A172 (cell line): Measurements from ENCODE around the gene ANTKMT. TPM values are rescaled to one million over a fixed set of nuclear protein-coding genes. Genes with fewer than 3 reads are reported as not detected.
A peak's percentile ranks its signal among the peaks of the same experiment; 100 is the strongest.

Experiments used
- DNase-seq: peaks from one replicate; pipeline ENCODE4 v3.0.0-alpha.2; 2015; ENCODE audit warnings: low spot score
- total RNA-seq: library from RNA; depleted of rRNA; stranded (reverse); fragments of >200 nt; shearing (Covaris generic); gene quantifications from 2 replicates; pipeline ENCODE4 v1.2.3, GENCODE V29; 2014; rRNA removed

ANTKMT gene, protein sequence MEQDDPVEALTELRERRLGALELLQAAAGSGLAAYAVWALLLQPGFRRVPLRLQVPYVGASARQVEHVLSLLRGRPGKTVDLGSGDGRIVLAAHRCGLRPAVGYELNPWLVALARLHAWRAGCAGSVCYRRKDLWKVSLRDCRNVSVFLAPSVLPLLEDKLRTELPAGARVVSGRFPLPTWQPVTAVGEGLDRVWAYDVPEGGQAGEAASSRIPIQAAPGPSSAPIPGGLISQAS
- 83.8 and 94.2 TPM in 2 replicates for total RNA-seq

DNA sequence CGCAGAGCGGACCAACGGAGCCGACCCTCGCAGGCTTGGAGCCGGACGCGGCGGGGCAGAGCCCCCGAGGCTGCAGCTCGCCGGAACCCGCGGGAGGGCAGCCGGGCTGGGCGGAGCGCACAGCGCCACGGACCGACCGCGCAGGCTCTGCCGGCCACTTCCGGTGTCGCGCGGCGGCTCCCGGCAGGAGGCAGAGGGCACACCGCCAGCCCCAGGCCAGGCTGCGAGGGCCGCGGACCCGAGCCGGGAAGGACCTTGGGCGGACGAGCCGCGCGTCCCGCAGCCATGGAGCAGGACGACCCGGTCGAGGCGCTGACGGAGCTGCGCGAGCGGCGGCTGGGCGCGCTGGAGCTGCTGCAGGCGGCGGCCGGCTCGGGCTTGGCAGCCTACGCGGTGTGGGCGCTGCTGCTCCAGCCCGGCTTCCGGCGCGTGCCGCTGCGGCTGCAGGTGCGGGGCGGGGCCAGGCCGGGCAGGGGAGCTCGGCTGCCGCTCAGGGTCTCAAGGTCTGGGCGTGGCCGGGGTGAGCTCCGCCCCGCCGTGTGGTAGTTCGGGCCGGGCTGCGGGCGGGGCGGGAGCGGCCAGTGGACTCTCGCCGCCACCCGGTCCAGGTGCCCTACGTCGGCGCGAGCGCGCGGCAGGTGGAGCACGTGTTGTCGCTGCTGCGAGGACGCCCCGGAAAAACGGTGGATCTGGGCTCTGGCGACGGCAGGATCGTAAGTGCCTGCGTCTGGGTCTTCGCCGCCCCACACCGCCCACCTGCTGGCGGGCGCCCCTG lies at the start of gene ANTKMT:
Gene ANTKMT, plus strand, starts transcription at position 157 of the 775 bp plus-strand sequence. Its CDS starts 129 bp downstream, at position 286.
- peak; percentile 70 for DNase-seq

DNA sequence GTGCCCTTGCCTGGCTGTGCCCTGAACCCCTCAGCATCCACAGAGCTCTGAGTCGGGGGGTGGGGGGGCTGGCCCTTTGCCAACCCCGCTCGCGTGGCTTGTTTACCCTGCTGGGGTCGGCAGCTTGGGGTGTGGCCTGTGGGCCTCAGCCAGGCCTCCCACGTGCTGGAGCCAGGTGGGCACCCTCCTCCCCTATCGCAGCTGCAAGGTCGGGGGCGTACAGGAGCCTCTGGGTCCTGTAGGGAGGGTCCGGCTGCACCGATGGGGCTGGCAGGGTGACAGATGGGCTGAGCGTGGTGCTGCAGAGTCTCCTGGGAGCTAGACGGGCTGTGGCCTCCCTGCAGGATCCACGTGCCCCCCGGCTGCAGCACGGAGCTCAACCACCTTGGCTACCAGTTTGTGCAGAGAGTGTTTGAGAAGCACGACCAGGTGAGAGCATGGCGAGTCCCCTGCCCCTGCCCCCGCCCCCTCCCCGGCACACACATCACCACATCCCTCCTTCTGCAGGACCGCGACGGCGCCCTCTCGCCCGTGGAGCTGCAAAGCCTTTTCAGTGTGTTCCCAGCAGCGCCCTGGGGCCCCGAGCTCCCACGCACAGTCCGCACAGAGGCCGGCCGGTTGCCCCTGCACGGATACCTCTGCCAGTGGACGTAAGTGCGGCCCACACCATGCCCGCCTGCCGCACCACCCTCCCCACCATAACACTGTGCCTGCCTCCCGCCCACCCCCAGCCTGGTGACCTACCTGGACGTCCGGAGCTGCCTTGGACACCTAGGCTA lies 49.4 kb upstream of the ANTKMT start:
- DNase-seq: no peak

DNA sequence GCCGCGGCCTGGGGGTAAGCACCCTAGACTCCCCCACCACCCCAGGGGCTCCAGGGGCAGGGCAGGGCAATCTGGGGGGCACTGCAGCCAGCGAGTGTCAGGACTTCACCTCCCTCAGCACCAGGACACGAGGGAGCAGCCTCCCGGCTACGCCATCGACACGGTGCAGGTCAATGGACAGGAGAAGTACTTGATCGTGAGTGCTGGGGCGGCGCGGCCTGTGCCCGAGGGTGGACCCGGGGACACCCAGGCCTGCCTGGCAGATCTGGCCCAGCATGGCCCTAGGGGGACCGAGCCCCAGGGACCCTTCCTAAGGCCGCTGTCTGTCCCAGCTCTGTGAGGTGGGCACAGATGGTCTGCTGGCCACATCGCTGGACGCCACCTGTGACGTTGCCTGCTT lies 48.6 kb upstream of the ANTKMT start:
- no peak for DNase-seq

DNA sequence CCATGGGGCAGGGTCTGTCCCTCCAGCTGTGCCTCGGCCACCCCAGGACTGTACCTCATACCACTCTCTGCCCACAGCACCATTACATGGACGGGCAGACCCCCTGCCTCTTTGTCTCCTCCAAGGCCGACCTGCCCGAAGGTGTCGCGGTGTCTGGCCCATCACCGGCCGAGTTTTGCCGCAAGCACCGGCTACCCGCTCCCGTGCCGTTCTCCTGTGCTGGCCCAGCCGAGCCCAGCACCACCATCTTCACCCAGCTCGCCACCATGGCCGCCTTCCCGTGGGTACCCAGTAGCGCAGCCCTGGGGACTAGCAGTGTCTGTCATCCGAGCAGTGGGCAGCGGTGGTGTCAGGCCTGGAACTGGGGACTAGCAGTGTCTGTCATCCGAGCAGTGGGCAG lies 48.1 kb upstream of the ANTKMT start:
- no peak for DNase-seq

DNA sequence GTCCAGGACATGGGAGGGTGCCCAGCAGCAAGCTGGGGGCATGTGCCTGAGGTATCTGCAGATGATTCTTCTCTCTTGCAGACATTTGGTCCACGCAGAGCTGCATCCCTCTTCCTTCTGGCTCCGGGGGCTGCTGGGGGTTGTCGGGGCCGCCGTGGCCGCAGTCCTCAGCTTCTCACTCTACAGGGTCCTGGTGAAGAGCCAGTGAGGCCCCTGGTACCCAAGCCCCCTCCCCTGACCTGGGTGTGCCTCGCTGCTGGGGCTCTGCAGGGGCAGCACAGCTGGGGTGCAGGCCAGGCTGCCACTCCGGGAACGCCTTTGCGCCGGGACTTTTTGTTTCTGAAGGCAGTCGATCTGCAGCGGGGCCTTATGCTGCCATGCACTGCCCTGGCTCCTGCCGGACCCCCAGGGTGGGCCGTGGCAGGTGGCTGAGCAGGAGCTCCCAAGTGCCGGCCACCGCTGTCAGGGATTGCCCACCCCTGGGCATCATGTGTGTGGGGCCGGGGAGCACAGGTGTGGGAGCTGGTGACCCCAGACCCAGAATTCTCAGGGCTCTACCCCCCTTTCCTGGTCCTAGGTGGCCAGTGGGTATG lies 47.5 kb upstream of the ANTKMT start:
- no peak for DNase-seq

DNA sequence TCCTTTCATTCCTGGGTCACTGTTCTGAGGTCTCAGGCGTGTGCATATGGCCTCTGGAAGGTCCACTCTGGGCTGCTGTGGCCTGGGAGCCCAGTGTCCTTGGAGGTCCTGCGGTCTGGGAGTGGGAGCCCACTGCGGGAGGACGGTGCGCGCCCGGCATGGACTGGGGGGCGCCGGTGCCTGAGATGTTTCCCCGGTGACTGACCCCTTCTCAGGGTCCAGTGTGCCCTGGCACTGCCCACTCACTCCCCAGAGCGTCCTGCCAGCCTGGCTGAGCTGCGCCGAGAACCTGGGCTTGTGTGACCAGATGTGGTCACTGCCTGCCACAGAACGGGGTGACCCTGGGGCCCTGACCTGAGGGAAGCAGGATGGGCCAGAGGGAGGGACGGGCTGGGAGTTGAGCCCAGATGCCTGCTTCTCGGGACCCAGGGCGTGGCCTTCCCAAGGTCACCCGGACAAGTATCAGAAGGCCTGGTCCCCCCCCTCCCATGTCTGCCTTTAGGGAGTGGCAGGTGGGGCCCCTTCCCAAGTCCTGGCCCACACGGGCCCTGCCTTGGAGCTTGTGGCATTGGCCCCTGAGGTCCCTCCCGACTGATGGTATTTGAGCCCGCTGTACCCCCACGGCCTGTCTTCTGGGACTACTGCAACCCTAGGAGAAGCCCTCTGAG lies 46.6 kb upstream of the ANTKMT start:
- no peak for DNase-seq

DNA sequence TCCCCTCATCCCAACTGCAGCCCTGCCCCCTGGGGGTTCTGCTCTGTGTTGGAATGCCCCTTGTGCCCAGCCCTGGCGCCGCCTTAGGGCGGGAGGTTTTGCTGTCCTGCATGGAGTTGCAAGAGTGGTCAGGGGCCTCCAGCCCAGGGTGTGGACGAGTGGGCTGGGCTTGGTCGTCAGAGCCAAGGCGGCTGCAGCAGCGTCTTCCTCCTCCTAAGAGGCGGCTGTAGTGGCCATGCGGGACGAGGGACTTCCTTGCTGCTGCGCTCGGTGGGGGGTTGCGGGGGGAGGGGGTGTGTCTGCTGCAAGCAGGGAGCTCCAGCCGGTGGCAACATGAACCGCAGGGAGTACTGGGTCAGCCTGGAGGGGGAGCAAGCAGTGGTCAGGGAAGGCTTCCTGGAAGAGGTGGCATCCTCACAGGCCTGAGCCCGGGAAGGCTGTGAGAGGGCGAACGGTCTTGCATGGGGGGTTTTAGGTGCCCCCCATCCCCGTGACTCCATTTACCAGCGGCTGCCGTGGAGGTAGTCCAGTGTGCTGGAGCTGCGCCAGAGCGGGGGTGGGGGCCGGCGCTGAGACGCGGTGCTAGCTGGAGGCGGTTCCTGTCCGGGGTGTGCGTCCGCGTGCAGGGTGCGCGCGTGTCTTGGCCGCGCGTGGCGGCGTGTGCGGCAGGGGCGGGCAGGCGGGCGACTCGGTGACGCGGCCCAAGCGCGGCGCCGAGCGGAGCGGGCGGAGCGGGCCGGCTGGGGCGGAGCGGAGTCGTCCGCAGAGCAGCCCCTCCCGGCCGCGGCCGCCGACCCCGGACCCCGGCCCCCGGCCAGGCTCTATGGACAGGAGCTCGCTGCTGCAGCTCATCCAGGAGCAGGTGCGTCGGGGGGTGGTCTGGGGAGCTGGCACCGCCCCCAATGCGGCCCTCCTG lies 45.7 kb upstream of the ANTKMT start, which contains the start of gene RHBDL1:
Gene RHBDL1, plus strand, starts transcription at position 704 of the 916 bp plus-strand sequence. Its CDS starts 120 bp downstream, at position 824.
- no peak for DNase-seq

DNA sequence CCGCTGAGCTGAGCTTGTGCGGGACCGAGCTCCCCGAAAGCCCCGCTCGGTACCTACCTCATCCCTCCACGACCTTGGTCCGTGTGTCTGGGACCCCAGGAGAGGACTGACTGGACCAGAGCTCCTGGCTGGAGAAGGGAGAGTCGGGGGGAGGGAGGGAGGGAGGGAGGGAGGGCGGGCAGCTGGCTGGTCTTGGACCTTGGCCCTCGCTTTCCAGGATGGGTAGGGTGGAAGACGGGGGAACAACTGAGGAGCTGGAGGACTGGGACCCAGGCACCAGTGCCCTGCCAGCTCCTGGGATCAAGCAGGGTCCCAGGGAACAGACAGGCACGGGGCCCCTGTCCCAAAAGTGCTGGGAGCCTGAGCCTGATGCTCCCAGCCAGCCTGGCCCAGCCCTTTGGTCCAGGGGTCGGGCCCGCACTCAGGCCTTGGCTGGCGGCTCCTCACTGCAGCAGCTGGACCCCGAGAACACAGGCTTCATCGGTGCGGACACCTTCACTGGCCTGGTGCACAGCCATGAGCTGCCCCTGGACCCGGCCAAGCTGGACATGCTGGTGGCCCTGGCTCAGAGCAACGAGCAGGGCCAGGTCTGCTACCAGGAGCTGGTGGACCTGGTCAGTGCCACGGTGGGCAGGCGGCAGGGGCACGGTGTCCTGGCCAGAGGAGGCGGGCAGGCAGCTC lies 44.9 kb upstream of the ANTKMT start:
- no peak for DNase-seq

DNA sequence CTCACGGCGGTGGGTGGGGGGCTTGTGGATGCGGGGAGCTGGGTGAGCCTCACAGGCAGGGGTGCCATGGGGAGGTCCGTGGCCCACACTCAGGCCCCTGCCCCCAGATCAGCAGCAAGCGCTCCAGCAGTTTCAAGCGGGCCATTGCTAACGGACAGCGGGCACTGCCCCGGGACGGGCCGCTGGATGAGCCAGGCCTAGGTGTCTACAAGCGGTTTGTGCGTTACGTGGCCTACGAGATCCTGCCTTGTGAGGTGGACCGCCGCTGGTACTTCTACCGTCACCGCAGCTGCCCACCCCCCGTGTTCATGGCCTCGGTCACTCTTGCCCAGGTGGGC lies 44.4 kb upstream of the ANTKMT start:
- DNase-seq: no peak

DNA sequence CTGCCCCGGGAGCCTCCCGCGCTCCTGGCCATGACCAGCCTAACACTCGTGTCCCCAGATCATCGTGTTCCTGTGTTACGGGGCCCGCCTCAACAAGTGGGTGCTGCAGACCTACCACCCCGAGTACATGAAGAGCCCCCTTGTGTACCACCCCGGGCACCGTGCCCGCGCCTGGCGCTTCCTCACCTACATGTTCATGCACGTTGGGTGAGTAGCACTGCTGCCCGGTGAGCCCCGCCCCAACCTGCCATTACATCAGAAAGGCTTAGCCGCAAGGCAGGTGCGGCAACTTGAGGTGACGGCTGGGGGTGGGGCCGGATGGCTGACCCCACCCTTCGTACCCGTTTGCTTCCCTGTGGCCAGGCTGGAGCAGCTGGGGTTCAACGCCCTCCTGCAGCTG lies 44.0 kb upstream of the ANTKMT start:
- no peak for DNase-seq

DNA sequence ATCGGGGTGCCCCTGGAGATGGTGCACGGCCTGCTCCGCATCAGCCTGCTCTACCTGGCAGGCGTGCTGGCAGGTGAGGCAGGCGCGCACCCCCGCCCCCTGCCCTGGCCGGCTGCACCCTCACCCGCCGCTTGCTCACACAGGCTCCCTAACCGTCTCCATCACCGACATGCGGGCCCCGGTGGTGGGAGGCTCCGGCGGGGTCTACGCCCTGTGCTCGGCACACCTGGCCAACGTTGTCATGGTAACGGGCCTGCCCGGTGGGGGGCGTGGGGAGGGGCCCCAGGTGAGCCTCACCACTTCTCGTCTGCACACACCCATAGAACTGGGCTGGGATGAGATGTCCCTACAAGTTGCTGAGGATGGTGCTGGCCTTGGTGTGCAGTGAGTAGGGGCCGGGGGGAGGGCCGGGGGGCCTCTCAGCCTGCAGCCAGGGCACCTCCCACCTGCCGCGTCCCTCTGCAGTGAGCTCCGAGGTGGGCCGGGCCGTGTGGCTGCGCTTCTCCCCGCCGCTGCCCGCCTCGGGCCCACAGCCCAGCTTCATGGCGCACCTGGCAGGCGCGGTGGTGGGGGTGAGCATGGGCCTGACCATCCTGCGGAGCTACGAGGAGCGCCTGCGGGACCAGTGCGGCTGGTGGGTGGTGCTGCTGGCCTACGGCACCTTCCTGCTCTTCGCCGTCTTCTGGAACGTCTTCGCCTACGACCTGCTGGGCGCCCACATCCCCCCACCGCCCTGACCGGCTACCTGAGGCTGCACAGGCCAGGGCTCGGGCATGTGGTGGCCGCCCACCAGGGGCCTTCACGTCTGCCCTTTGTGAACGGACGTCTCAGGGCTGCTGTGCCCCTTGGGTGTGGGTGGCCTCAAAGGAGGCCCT lies 43.4 kb upstream of the ANTKMT start:
- DNase-seq: no peak

DNA sequence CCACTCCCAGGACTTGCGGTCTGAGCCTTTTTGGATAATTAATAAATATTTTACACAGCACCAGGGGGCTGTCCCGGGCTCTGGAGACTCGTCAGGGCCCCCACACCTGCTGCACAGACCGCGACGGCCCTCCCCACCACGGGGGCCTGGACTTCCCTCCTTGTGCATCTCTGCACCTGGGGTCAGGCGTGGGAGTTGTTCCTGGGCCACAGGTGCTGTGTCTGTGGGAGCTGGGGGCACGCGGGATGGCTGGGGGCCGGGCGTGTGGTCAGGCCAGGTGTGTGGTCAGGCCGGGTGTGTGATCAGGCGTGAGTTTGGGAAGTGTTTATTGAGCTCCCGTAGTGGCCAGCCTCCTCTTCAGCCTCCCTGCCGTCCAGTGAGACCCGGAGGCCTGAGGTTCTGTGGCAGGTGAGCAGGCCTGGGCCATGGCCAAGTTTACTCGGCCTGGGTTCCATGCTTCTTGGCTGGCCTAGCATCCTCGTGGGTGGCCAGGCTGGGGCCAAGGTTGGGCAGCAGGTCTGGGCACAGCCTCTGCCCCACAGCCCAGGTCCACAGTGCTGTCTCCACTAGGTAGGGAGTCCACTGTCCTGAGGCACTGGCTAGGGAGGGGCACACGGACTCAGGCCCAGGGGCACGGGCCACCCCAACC lies 42.6 kb upstream of the ANTKMT start:
- no peak for DNase-seq

DNA sequence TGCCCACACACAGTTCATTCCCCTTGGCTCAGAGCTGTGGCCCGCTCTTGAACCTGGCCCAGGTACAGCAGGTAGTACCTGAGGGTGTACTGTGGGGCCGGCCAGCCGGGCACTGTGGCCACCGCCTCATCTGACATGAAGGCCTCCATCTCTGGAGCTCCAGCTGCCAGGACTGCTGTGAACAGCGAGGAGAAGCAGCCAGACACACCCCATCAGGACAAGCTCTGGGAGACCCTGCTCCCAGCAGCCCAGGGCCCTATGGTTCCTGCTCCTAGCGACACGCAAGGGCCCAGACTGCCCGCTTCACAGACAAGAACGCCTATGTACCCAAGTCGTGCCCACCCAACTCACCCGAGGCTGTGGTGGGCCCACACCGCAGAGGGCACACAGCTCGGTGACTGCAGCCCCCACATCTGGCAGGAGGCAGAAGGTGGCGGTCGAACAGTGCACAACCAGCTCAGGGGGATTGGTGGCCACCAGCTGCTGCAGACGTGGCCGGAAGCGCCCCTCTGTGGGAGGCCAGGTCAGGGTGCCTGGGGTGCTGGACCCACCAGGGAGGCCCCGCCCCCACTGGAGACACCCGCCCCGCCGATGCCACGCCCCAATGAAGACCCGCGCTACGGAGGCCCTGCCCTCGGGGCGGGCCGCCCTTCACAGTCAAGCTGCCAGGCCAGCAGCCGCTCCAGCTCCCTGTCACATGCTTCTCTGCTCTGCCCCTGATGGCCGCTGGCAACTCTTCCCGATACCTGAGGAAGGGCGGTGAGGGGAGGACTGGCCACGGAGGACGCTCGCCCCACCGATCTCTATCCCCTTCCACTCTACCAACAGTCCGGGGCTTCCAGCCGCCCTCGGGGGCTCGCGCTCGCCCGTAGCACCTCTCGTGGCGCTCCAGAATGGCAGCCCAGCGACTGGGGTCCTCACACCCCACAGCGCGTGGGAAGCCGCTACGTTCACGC lies 41.8 kb upstream of the ANTKMT start:
- no peak for DNase-seq

DNA sequence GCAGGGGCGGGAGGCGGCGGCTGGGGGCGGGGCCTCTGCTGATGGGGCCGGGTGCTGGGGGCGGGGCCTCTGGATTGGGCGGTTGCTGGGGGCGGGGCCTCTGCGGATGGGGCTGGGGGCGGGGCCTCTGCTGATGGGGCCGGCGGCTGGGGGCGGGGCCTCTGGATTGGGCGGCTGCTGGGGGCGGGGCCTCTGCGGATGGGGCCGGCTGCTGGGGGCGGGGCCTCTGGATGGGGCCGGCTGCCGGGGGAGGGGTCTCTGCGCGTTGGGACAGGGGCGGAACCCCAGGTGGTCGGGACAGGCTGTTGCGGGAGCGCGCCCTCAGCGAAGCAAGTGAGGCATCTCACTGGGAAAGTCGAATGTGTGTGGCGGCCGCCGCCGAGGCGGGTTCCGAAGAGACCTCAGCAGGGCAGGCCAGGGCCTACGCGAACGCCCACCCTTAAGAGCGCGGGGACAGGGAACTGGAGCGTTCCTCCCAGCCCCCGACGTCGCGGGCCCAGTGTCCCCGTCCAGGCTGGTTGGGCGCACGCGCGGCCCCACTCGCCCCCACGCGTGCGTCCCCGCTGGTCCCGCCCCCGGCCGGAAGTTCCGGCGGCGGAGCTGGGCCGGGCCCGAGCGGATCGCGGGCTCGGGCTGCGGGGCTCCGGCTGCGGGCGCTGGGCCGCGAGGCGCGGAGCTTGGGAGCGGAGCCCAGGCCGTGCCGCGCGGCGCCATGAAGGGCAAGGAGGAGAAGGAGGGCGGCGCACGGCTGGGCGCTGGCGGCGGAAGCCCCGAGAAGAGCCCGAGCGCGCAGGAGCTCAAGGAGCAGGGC lies 40.9 kb upstream of the ANTKMT start, which contains the start of gene STUB1:
Gene STUB1, plus strand, starts transcription at position 597 of the 811 bp plus-strand sequence. Its CDS starts 116 bp downstream, at position 713.
- DNase-seq: peak; percentile 77

DNA sequence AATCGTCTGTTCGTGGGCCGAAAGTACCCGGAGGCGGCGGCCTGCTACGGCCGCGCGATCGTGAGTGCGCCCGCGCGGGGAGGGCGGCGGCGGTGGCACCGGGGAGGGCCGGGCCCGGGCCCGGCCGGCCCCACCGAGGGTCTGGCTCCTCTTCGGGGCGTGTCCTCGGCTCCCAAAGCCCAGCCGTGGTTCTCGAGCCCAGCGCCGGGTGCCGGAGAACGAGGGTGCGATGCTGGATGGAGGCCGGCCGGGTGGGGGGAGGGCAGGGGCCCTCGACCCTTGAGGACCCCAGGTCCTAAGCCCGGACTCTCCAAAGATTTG lies 40.4 kb upstream of the ANTKMT start:
- no peak for DNase-seq
